Ishikawa (cell line): ENCODE data around the gene LYST.

ENCODE experiments used
- CEBPB ChIP-seq: IDR thresholded peaks from 2 replicates; pipeline ENCODE4 v1.6.1; 2012
- CREB1 ChIP-seq: IDR thresholded peaks from 2 replicates; pipeline ENCODE4 v1.6.1; 2012; ENCODE audit warnings: low read depth
- EGR1 ChIP-seq: IDR thresholded peaks from 2 replicates; pipeline ENCODE4 v1.6.1; 2012
- EP300 ChIP-seq: IDR thresholded peaks from 2 replicates; pipeline ENCODE4 v1.6.1; 2012; ENCODE audit warnings: borderline replicate concordance
- FOXM1 ChIP-seq: IDR thresholded peaks from 2 replicates; pipeline ENCODE4 v1.6.1; 2012; ENCODE audit warnings: low read depth, borderline replicate concordance
- MAX ChIP-seq: IDR thresholded peaks from 2 replicates; pipeline ENCODE4 v1.6.1; 2012
- NFIC ChIP-seq: IDR thresholded peaks from 2 replicates; pipeline ENCODE4 v1.6.1; 2012
- RAD21 ChIP-seq: IDR thresholded peaks from 2 replicates; pipeline ENCODE4 v1.6.1; 2012; ENCODE audit warnings: low read depth
- REST ChIP-seq: IDR thresholded peaks from 2 replicates; pipeline ENCODE4 v1.6.1; 2012; ENCODE audit warnings: low read depth, mild to moderate bottlenecking
- TAF1 ChIP-seq: IDR thresholded peaks from 2 replicates; pipeline ENCODE4 v1.6.1; 2012; ENCODE audit warnings: low read depth, mild to moderate bottlenecking
- TCF12 ChIP-seq: IDR thresholded peaks from 2 replicates; pipeline ENCODE4 v1.6.1; 2012; ENCODE audit warnings: low read depth
- TEAD4 ChIP-seq: IDR thresholded peaks from 2 replicates; pipeline ENCODE4 v1.6.1; 2012
- USF1 ChIP-seq: IDR thresholded peaks from 2 replicates; pipeline ENCODE4 v1.6.1; 2012
- YY1 ChIP-seq: IDR thresholded peaks from 2 replicates; pipeline ENCODE4 v1.6.1; 2012; ENCODE audit warnings: low read depth
- ZBTB7A ChIP-seq: IDR thresholded peaks from 2 replicates; pipeline ENCODE4 v1.6.1; 2012; ENCODE audit warnings: low read depth

The LYST gene

GRCh38 chr1:235637756-235638534 lies 228.8 kb downstream of the LYST start:
- TF ChIP-seq EGR1 = no peak
- TF ChIP-seq CEBPB = no peak
- TF ChIP-seq ZBTB7A = no peak
- no peak for TF ChIP-seq YY1
- TF ChIP-seq RAD21 = no peak
- no peak for TF ChIP-seq USF1

- no peak for TF ChIP-seq FOXM1
- no peak for TF ChIP-seq CREB1
- no peak for TF ChIP-seq YY1
- TF ChIP-seq EGR1 = no peak
- no peak for TF ChIP-seq TCF12
- TF ChIP-seq NFIC = no peak
- no peak for TF ChIP-seq TAF1
- no peak for TF ChIP-seq USF1
- no peak for TF ChIP-seq REST
- TF ChIP-seq CEBPB = no peak
- no peak for TF ChIP-seq EP300
- TF ChIP-seq RAD21 = no peak
- no peak for TF ChIP-seq TEAD4
- no peak for TF ChIP-seq ZBTB7A
Measured at GRCh38 chr1:235635938-235636662, 230.6 kb downstream of the LYST start.

GRCh38 chr1:235632506-235633401 lies 234.0 kb downstream of the LYST start:
- TF ChIP-seq CREB1 (no peak), EGR1 (no peak), YY1 (no peak), EP300 (no peak), CEBPB (no peak), RAD21 (no peak), TAF1 (no peak), TEAD4 (no peak), FOXM1 (no peak), REST (no peak), NFIC (no peak), ZBTB7A (no peak), MAX (no peak), TCF12 (no peak), USF1 (no peak)

GRCh38 chr1:235631816-235632215 lies 234.9 kb downstream of the LYST start:
- TF ChIP-seq RAD21 (no peak), USF1 (no peak), FOXM1 (no peak), YY1 (no peak), EGR1 (no peak), TAF1 (no peak), NFIC (no peak), TEAD4 (no peak), MAX (no peak), EP300 (no peak), CEBPB (no peak), CREB1 (no peak), REST (no peak), TCF12 (no peak), ZBTB7A (no peak)
